Activated naive CD8-positive, alpha-beta T cell treated with anti-CD3 and anti-CD28 coated beads, Interleukin-2, amount 50 U/mL, for 24 hours (primary cell): ENCODE data around the gene RPL14.
"Not testable (repeated sequence)": the region's sequence is repeated elsewhere in the genome, so short reads cannot be mapped to it uniquely, and the experiment has no call there.

Source experiments
- ATAC-seq: fragments of 150-1000 bp; cut with Tn5 transposase; one replicate; pipeline ENCODE4 v1.10.0; 2021
- DNase-seq: peaks from one replicate; pipeline ENCODE4 v3.0.0; 2021
- H3K27ac Mint-ChIP-seq: one replicate; pipeline ENCODE4 v1.8.0; 2021; ENCODE audit warnings: mild to moderate bottlenecking, mixed read lengths
- H3K27me3 Mint-ChIP-seq: one replicate; pipeline ENCODE4 v1.8.0; 2021; ENCODE audit warnings: mixed read lengths
- H3K36me3 Mint-ChIP-seq: one replicate; pipeline ENCODE4 v1.8.0; 2021; ENCODE audit warnings: low read depth, mixed read lengths
- H3K4me1 Mint-ChIP-seq: one replicate; pipeline ENCODE4 v1.8.0; 2021; ENCODE audit warnings: mixed read lengths
- H3K4me3 Mint-ChIP-seq: one replicate; pipeline ENCODE4 v1.8.0; 2021; ENCODE audit warnings: mild to moderate bottlenecking, moderate library complexity, mixed read lengths
- H3K9me3 Mint-ChIP-seq: one replicate; pipeline ENCODE4 v1.8.0; 2021; ENCODE audit warnings: mixed read lengths

RPL14 gene

DNA sequence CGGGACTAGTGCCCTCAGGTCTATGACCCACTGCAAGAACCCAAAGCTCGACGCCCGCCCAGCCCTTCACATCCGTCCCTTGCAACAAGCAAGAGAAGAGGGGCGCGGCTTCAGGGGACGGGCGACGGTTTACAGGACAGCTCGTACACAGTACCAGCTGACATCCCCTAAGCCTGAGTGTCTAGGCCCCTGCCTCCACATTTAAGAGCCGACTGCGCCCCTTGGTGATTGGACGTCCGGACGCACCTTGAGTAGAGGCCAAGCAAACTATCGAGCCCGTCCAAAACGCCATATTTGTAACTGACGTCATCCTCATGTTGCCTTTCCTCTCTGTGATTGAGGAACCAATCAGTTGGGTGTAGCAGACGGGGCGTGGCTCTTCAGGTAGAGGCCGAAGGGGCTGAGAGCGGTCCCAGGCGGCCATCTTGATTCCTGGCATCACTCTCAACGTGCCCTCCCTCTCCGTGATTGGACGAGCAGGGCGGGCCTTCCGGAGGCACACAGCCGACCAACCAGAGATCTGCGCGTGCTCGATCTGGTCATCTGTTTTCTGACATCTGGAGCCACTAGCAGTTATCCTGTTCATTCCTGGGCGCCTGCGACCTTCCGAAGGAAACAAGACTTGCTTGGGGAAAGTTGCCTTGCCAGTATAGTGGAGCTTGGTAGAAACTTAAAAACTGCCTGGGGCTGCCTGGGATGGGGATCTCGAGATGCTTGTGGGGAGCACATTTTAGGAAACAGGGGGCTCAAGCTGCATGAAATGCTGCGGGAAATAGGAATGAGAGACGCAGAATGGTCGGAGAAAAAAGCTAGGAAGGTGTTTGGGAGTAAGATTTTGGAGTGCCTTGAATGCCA lies 4.0 kb upstream of the RPL14 start:
- Mint-ChIP-seq H3K27me3 (peaks cover 2% of the 10 kb centered on the region), H3K4me3 (peak overlapping the region; percentile 91), H3K9me3 (no peaks in the 10 kb centered on the region), H3K4me1 (peaks cover 43% of the 10 kb centered on the region), H3K27ac (peak overlapping the region; percentile 91), H3K36me3 (peaks cover 9% of the 10 kb centered on the region)
- DNase-seq: peak; percentile 93
- peak; percentile 94 for ATAC-seq

DNA sequence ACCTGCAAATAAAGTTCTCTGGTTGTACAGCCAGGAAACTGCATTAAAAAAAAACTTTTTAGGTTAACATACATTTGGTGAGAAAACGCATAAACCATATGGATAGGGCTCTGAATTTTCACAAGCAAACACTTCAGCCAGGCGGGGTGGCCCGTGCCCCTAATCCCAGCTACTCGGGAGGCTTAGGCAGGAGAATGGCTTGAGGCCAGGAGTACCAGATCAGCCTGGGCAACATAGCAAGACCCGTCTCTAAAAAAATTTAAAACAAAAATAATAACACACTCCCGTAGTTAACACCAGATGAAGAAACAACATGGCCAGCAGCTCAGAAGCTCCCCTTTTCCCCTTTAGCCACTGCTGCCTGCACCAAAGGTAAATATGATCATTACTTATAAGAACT lies 3.2 kb upstream of the RPL14 start:
- H3K27me3 Mint-ChIP-seq: peaks cover 2% of the 10 kb centered on the region
- H3K27ac Mint-ChIP-seq: no peak overlapping the region
- H3K36me3 Mint-ChIP-seq: peaks cover 18% of the 10 kb centered on the region
- no peaks in the 10 kb centered on the region for H3K9me3 Mint-ChIP-seq
- ATAC-seq (no peak), DNase-seq (no peak)
- H3K4me1 Mint-ChIP-seq: peaks cover 50% of the 10 kb centered on the region
- H3K4me3 Mint-ChIP-seq: peak overlapping the region; percentile 91

DNA sequence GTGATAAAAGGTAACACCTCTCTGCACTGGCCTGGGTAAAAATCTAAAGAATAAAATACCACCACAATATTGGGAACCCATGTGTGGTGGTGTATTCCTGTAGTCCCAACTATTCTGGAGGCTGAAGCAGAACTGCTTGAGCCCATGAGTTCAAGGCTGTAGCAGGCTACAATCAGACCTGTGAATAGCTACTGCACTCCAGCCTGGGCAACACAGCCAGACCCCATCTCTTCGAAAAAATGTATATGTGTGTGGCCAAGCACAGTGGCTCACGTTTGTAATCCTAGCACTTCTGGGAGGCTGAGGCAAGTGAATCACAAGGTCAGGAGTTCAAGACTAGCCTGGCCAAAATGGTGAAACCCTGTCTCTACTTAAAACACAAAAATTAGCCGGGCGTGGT lies 1.8 kb upstream of the RPL14 start:
- peaks cover 32% of the 10 kb centered on the region for H3K36me3 Mint-ChIP-seq
- H3K4me3 Mint-ChIP-seq: peak overlapping the region; percentile 98
- H3K27ac Mint-ChIP-seq: no peak overlapping the region
- peaks cover 2% of the 10 kb centered on the region for H3K27me3 Mint-ChIP-seq
- no peak for ATAC-seq
- no peak for DNase-seq
- peaks cover 64% of the 10 kb centered on the region for H3K4me1 Mint-ChIP-seq
- H3K9me3 Mint-ChIP-seq: no peaks in the 10 kb centered on the region

DNA sequence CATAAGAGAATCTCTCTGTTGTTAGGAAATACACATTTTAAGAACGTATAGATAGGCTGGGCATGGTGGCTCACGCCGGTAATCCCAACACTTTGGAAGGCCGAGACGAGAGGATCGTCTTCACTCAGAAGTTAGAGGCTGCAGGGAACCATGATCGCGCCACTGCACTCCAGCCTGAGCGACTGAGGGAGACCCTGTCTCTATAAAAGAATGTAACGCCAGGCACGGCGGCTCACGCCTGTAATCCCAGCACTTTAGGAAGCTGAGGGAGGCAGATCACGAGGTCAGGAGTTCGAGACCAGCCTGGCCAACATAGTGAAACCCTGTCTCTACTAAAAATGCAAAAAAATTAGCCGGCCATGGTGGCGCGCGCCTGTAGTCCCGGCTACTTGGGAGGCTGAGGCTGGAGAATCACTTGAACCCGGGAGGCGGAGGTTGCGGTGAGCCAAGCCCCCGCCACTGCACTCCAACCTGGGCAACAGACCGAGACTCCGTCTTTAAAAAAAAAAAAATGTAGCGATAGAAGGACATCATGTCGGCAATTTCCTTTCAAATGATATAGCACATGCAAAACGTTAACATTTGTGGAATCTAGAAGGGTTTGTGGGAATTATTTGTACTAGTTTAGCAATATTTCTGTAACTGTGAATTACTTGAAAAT lies 730 bp upstream of the RPL14 start:
- Mint-ChIP-seq H3K27me3 (peaks cover 2% of the 10 kb centered on the region), H3K9me3 (no peaks in the 10 kb centered on the region), H3K4me3 (peak overlapping the region; percentile 98), H3K36me3 (peaks cover 39% of the 10 kb centered on the region), H3K4me1 (peaks cover 69% of the 10 kb centered on the region), H3K27ac (peak overlapping the region; percentile 99)
- ATAC-seq (no peak), DNase-seq (no peak)

DNA sequence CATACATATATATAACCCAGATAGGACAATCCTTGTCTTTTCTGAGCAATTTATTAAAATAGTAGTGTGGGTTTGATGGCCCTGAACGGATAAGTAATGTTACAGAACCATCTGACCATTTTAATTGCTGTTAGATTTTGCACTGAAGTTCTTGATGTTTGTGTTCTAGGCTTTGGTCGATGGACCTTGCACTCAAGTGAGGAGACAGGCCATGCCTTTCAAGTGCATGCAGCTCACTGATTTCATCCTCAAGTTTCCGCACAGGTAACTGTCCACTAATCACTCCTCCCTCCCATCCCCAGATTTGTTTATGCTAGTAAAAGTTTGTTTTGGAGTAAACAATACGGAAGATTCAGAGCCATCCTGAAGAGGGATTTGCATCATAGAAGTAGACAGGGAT lies 1.3 kb downstream of the RPL14 start:
- Mint-ChIP-seq H3K36me3 (peaks cover 56% of the 10 kb centered on the region), H3K4me3 (peak overlapping the region; percentile 98), H3K4me1 (peaks cover 65% of the 10 kb centered on the region), H3K27me3 (peaks cover 2% of the 10 kb centered on the region), H3K9me3 (no peaks in the 10 kb centered on the region), H3K27ac (peak overlapping the region; percentile 94)
- ATAC-seq: no peak
- DNase-seq: no peak

DNA sequence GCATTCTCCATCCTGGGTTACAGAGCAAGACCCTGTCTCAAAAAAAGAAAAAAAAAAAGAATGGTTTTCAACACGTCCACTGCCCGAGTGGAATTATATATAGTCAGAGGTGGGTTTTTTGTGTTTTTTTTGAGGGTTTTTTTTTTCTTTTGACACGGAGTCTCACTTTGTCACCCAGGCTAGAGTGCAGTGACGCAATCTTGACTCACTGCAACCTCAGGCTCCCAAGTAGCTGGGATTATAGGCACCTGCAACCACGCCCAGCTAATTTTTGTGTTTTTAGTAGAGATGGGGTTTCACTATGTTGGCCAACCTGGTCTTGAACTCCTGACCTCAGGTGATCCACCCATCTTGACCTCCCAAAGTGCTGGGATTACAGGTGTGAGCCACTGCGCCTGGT lies 3.3 kb downstream of the RPL14 start:
- DNase-seq, H3K27me3 Mint-ChIP-seq, ATAC-seq, H3K9me3 Mint-ChIP-seq: not testable (repeated sequence)
- Mint-ChIP-seq H3K36me3 (peaks cover 73% of the 10 kb centered on the region), H3K27ac (peak overlapping the region; percentile 78), H3K4me3 (peak overlapping the region; percentile 98), H3K4me1 (peaks cover 64% of the 10 kb centered on the region)

DNA sequence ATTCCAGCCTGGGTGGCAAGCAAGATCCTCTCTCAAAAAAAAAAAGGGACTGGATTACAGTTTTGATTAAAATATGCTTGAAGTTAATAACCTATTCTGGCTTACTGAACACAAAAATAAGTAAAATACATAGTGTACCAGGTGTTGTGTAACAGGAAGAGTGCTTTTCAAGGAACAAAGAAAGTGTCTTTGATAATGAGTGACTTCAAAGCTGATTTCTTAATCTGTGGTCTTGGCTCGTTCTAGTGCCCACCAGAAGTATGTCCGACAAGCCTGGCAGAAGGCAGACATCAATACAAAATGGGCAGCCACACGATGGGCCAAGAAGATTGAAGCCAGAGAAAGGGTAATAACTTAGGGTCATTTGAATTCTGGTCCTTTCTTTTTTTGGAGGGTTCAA lies 4.0 kb downstream of the RPL14 start:
- DNase-seq (no peak), ATAC-seq (no peak)
- Mint-ChIP-seq H3K27me3 (peaks cover 2% of the 10 kb centered on the region), H3K36me3 (peaks cover 76% of the 10 kb centered on the region), H3K9me3 (no peaks in the 10 kb centered on the region), H3K4me3 (peak overlapping the region; percentile 35), H3K4me1 (peaks cover 59% of the 10 kb centered on the region), H3K27ac (peak overlapping the region; percentile 74)

DNA sequence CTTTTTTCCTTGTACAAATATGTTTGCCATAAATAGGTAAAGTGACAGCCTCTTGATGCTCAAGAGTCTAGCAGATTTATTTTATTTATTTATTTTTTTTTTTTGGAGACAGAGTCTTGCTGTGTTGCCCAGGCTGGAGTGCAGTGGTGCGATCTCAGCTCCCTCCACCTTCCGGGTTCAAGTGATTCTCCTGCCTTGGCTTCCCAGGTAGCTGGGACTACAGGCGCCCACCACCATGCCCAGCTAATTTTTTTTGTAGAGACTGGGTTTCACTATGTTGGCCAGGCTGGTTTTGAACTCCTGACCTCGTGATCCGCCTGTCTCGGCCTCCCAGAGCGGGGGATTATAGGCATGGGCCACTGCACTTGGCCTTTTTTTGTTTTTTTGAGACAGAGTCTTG lies 5.7 kb downstream of the RPL14 start:
- Mint-ChIP-seq H3K36me3 (peaks cover 76% of the 10 kb centered on the region), H3K4me1 (peaks cover 51% of the 10 kb centered on the region), H3K27ac (peak overlapping the region; percentile 39)
- ATAC-seq, H3K9me3 Mint-ChIP-seq, DNase-seq, H3K4me3 Mint-ChIP-seq, H3K27me3 Mint-ChIP-seq: not testable (repeated sequence)

DNA sequence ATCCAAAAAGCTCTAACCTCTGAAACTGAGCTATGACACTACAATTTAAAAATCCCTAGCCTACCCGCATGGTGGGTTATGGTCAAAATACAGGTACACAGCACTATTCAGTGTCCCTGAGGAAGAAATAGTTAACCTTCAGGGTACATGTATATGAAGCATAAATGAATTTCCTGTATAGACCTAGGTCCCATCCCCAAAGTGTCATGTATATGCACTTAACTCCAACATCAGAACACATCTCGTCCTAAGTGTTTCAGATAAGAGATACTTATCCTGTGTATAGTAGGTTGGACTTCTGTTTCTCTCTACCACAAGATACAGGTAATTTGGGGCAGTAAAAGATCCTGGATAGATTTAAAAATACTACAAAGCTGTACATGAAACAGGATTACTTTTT lies 6.4 kb downstream of the RPL14 start:
- no peak overlapping the region for H3K27ac Mint-ChIP-seq
- H3K36me3 Mint-ChIP-seq: peaks cover 69% of the 10 kb centered on the region
- H3K4me3 Mint-ChIP-seq: no peak overlapping the region
- no peak for ATAC-seq
- H3K27me3 Mint-ChIP-seq: no peaks in the 10 kb centered on the region
- DNase-seq: no peak
- H3K4me1 Mint-ChIP-seq: peaks cover 44% of the 10 kb centered on the region
- no peaks in the 10 kb centered on the region for H3K9me3 Mint-ChIP-seq

DNA sequence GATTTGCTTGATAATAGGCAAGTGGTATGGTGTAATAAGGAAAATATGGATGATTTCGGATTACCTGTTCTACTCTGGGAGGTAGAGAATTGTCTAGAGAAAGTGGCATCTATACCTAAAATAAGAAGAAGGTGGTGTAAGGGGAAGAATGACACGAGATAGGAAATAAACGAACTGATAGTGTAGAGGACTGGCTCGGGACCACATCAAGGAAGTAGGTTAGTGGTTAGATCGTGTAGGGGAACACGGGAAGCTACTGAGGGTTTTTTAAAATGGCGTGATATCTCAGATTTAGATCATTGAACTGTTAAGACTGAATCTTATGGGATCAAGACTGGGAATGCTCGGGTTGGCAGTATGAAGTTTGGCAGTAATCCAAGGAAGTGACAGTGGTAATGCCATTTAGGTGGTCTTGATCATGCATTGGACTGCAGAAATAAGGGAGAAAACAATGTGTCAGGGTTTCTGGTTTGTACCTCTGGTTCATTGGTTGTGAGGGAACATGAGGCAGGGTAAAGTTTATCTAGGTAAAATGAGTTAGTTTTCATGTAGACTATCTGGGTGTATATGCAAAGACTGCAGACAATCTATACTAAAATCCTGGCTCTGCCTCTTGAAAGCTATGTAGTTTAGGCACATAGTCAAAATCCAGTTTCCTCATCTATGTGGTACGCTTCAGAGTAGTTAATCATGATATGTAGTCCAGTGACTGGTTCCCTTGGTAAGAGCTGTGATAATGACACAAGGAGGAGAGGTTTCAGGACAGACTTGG lies 7.4 kb downstream of the RPL14 start:
- H3K27ac Mint-ChIP-seq: peak overlapping the region; percentile 79
- H3K27me3 Mint-ChIP-seq: no peaks in the 10 kb centered on the region
- H3K9me3 Mint-ChIP-seq: no peaks in the 10 kb centered on the region
- H3K4me3 Mint-ChIP-seq: peak overlapping the region; percentile 22
- no peak for DNase-seq
- ATAC-seq: peak; percentile 59
- peaks cover 59% of the 10 kb centered on the region for H3K36me3 Mint-ChIP-seq
- H3K4me1 Mint-ChIP-seq: peaks cover 35% of the 10 kb centered on the region

DNA sequence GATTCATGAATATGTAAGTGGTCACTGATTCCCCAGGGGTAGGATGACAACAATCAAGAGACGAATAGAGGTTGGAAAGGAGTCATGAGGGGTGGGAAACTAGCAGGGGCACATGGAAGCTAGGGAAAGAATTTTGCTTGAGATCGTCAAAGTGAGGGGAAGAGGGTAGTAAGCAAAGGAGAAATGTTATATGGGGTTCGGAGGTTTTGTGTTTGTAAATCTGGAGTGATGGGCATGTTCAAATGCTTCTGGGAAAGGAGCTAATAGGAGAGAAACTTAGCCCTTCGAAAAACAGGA lies 7.9 kb downstream of the RPL14 start:
- Mint-ChIP-seq H3K4me1 (peaks cover 29% of the 10 kb centered on the region), H3K36me3 (peaks cover 54% of the 10 kb centered on the region), H3K27ac (peak overlapping the region; percentile 67), H3K9me3 (no peaks in the 10 kb centered on the region), H3K4me3 (no peak overlapping the region), H3K27me3 (no peaks in the 10 kb centered on the region)
- ATAC-seq (no peak), DNase-seq (no peak)

DNA sequence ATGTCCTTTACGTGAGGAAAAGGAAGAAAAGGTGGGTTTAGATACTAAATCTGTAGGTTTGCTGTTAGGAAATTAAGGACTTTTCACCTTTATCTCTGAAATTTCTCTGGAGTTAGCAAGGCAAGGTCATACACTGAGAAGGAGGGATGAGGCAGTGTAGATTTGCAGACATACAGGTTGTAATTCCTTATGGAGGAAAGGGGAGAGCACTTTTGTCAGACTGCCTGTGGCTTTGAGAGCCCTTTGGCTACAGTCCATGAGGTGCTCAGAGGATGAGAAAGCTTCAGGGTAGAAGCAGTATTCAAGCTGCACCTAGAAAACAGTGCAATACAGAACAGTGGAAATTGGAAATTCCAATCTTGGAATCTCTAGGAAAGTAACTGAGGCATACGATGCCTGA lies 8.3 kb downstream of the RPL14 start:
- no peak for ATAC-seq
- Mint-ChIP-seq H3K4me1 (peaks cover 26% of the 10 kb centered on the region), H3K9me3 (no peaks in the 10 kb centered on the region), H3K27me3 (no peaks in the 10 kb centered on the region), H3K36me3 (peaks cover 50% of the 10 kb centered on the region), H3K27ac (peak overlapping the region; percentile 67), H3K4me3 (no peak overlapping the region)
- DNase-seq: no peak

DNA sequence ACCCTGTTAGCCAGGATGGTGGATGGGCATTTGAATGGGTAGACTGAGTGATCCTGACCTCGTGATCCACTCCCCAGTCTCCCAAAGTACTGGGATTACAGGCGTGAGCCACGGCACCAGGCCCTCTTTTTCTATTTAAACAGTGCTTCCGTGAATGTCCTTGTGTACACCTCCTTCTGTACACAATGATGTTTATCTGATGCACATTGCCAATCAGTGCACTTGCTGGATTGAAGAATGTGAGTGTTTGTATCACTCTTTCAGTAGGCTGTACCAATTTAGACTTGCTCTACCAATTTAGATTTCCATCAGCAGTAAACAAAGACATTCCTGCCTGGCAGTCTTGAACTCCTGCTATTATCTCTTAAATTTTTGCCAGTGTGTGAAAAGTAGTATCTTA lies 10.9 kb downstream of the RPL14 start:
- Mint-ChIP-seq H3K9me3 (no peaks in the 10 kb centered on the region), H3K4me1 (peaks cover 13% of the 10 kb centered on the region), H3K27ac (no peak overlapping the region), H3K4me3 (no peak overlapping the region), H3K27me3 (no peaks in the 10 kb centered on the region), H3K36me3 (peaks cover 32% of the 10 kb centered on the region)
- no peak for ATAC-seq
- DNase-seq: no peak

DNA sequence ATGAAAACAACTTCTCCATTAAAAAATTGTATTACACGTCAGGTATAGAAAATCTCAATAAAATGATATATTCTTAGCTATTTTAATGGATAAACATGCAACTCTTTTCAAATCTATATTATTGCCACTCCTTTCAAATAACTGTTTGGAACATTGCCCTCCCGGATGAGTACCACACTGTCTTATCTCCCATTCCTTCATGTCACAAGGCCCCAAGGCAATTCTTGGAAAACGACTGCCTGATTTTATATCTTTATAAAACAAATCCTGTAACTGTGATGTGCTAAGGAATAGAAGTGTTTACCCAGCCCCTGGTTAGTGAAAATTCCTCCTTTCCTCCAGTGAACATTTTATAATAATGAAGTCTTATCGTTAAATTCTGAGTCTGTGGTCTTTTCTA lies 13.6 kb downstream of the RPL14 start:
- no peak for ATAC-seq
- peaks cover 10% of the 10 kb centered on the region for H3K36me3 Mint-ChIP-seq
- no peak overlapping the region for H3K4me3 Mint-ChIP-seq
- H3K27me3 Mint-ChIP-seq: no peaks in the 10 kb centered on the region
- no peaks in the 10 kb centered on the region for H3K9me3 Mint-ChIP-seq
- no peak overlapping the region for H3K27ac Mint-ChIP-seq
- H3K4me1 Mint-ChIP-seq: no peaks in the 10 kb centered on the region
- no peak for DNase-seq
